GM23248 (cell line): ENCODE measurements around the gene FAM114A1. TPM values are rescaled to one million over a fixed set of nuclear protein-coding genes. Genes with fewer than 3 reads are reported as not detected.

Experiments used
- DNase-seq: peaks from one replicate; pipeline ENCODE4 v3.0.0-alpha.2; 2015
- H2AFZ ChIP-seq: fragments of 200-600 bp; sonication (generic); 2 replicates; pipeline ENCODE4 v1.6.1; 2016; ENCODE audit warnings: antibody characterized with exemption
- H3F3A ChIP-seq: fragments of 200-600 bp; sonication (generic); 2 replicates; pipeline ENCODE4 v1.6.1; 2016; ENCODE audit warnings: mild to moderate bottlenecking, antibody characterized with exemption, mixed run types; ENCODE audit not compliant: insufficient read depth
- H3K27ac ChIP-seq: fragments of 200-600 bp; sonication (generic); 2 replicates; pipeline ENCODE4 v1.5.1; 2016; ENCODE audit warnings: mild to moderate bottlenecking
- H3K27me3 ChIP-seq: fragments of 200-600 bp; sonication (generic); replicated peaks from 2 replicates; pipeline ENCODE4 v1.6.1; 2016; ENCODE audit warnings: mild to moderate bottlenecking; ENCODE audit not compliant: insufficient read depth
- H3K36me3 ChIP-seq: fragments of 200-600 bp; sonication (generic); 2 replicates; pipeline ENCODE4 v1.6.1; 2016; ENCODE audit warnings: low read depth, mild to moderate bottlenecking
- H3K4me1 ChIP-seq: fragments of 200-600 bp; sonication (generic); 2 replicates; pipeline ENCODE4 v1.6.1; 2016; ENCODE audit warnings: mild to moderate bottlenecking; ENCODE audit not compliant: insufficient read depth
- H3K4me2 ChIP-seq: fragments of 200-600 bp; sonication (generic); one replicate; pipeline ENCODE4 v1.6.1; 2016; ENCODE audit warnings: mild to moderate bottlenecking; ENCODE audit not compliant: unreplicated experiment
- H3K4me3 ChIP-seq: fragments of 200-600 bp; sonication (generic); 2 replicates; pipeline ENCODE4 v1.5.1; 2016; ENCODE audit warnings: mild to moderate bottlenecking
- H3K79me2 ChIP-seq: fragments of 200-600 bp; sonication (generic); 2 replicates; pipeline ENCODE4 v1.6.1; 2016; ENCODE audit warnings: mild to moderate bottlenecking; ENCODE audit not compliant: insufficient read depth
- H3K9ac ChIP-seq: fragments of 200-600 bp; sonication (generic); 2 replicates; pipeline ENCODE4 v1.6.1; 2016; ENCODE audit warnings: mild to moderate bottlenecking
- H3K9me2 ChIP-seq: fragments of 200-600 bp; sonication (generic); 2 replicates; pipeline ENCODE4 v1.6.1; 2016; ENCODE audit warnings: mixed run types, mild to moderate bottlenecking, moderate library complexity; ENCODE audit not compliant: insufficient read depth
- H3K9me3 ChIP-seq: fragments of 200-600 bp; sonication (generic); one replicate; pipeline ENCODE4 v1.6.1; 2017; ENCODE audit warnings: low read depth
- H4K20me1 ChIP-seq: fragments of 200-600 bp; sonication (generic); 2 replicates; pipeline ENCODE4 v1.6.0; 2016; ENCODE audit not compliant: insufficient read depth
- EZH2 ChIP-seq: fragments of 200-600 bp; sonication (generic); IDR thresholded peaks from 2 replicates; pipeline ENCODE4 v1.6.1; 2018; ENCODE audit warnings: antibody characterized with exemption, mild to moderate bottlenecking; ENCODE audit not compliant: insufficient read depth, poor library complexity, severe bottlenecking
- EZH2phosphoT487 ChIP-seq: fragments of 200-600 bp; sonication (generic); IDR thresholded peaks from 2 replicates; pipeline ENCODE4 v1.6.1; 2018; ENCODE audit warnings: antibody characterized with exemption, moderate library complexity, mild to moderate bottlenecking, low read depth; ENCODE audit not compliant: insufficient read depth
- WGBS, 2 experiments: methylation state at CpG; one replicate each; pipeline ENCODE4 v1.1.6; 2015 to 2017; ENCODE audit warnings: low lambda C conversion rate in 2 of 2, low coverage in 1 of 2; ENCODE audit errors: missing lambda C conversion rate in 2 of 2; 5-methylcytosine and 5-hydroxymethylcytosine counted together
- in situ Hi-C: fragments of 300-500 bp; cut with MboI; formaldehyde crosslinking; loops from 2 replicates; pipeline ENCODE4 v1.15.0; 2020
- polyA plus RNA-seq: library from polyadenylated mRNA; unstranded; fragments of >200 nt; fragmentation: Nextera tagmentation; extraction: Ambion mirVana; gene quantifications from 2 replicates; pipeline ENCODE4 v1.2.1, GENCODE V29; 2016
- total RNA-seq: library from RNA; depleted of rRNA; stranded (reverse); fragments of >200 nt; shearing (Covaris generic); gene quantifications from 2 replicates; pipeline ENCODE4 v1.2.3, GENCODE V29; 2014

FAM114A1 gene
- total and polyA plus RNA-seq, 2 experiments from 2014 or later = 237 to 318 TPM

DNA sequence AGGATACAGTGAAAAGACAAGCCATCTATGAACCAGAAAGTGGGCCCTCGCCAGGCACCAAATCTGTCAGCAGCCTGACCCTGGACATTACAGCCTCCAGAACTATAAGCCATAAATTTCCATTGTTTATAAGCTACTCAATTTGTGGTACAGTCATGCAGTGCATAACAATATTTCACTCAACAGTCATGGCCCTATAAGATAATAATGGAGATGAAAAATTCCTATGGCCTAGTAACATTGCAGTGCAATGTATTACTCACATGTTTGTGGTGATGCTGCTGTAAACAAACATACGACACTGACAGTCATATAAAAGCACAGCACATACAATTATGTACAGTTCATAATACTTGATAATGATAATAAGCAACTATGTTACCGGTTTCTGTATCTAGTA, 45.9 kb upstream of the FAM114A1 start:
- Histone ChIP-seq H3K4me2 (no peak overlapping the region), H3K4me1 (no peaks in the 10 kb centered on the region), H3K27me3 (peaks cover 21% of the 10 kb centered on the region), H3F3A (no peaks in the 10 kb centered on the region), H3K79me2 (no peaks in the 10 kb centered on the region), H2AFZ (no peak overlapping the region), H4K20me1 (no peaks in the 10 kb centered on the region), H3K9me2 (no peaks in the 10 kb centered on the region), H3K4me3 (no peak overlapping the region), H3K9ac (no peak overlapping the region), H3K36me3 (no peaks in the 10 kb centered on the region), H3K27ac (no peak overlapping the region), H3K9me3 (no peaks in the 10 kb centered on the region)
- in situ Hi-C loops = no loop called here
- TF ChIP-seq EZH2 (no peak), EZH2phosphoT487 (no peak)
- WGBS, 2 experiments = 61 to 74% methylated on average over 3 of the region's 3 CpGs
- DNase-seq = no peak

DNA sequence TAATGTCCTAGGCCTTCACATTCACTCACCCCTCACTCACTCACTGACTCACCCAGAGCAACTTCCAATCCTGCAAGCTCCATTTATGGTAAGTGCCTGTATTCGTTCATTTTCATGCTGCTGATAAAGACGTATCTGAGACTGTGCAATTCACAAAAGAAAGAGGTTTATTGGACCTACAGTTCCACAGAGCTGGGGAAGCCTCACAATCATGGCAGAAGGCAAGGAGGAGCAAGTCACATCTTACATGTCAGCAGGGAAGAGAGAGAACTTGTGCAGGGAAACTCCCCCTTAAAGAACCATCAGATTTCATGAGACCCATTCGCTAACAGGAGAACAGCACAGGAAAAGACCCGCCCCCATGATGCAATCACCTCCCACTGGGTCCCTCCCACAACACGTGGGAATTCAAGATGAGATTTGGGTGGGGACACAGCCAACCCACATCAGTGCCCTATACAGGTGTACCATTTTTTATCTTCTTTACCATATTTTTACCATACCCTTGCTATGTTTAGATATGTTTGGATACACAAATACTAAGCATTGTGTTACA, 44.8 kb upstream of the FAM114A1 start:
- H3K36me3 ChIP-seq = no peaks in the 10 kb centered on the region
- in situ Hi-C loops = no loop called here
- no peak overlapping the region for H3K9ac ChIP-seq
- H3K4me2 ChIP-seq = no peak overlapping the region
- no peaks in the 10 kb centered on the region for H3F3A ChIP-seq
- WGBS, 2 experiments = 51 to 68% methylated on average over 5 of the region's 5 CpGs
- no peak overlapping the region for H2AFZ ChIP-seq
- no peak for DNase-seq
- H3K79me2 ChIP-seq = no peaks in the 10 kb centered on the region
- no peak overlapping the region for H3K4me3 ChIP-seq
- TF ChIP-seq EZH2 = no peak
- no peak for TF ChIP-seq EZH2phosphoT487
- H3K27ac ChIP-seq = no peak overlapping the region
- H3K27me3 ChIP-seq = peaks cover 21% of the 10 kb centered on the region
- no peaks in the 10 kb centered on the region for H3K4me1 ChIP-seq
- no peaks in the 10 kb centered on the region for H3K9me2 ChIP-seq
- H3K9me3 ChIP-seq = no peaks in the 10 kb centered on the region
- H4K20me1 ChIP-seq = no peaks in the 10 kb centered on the region

DNA sequence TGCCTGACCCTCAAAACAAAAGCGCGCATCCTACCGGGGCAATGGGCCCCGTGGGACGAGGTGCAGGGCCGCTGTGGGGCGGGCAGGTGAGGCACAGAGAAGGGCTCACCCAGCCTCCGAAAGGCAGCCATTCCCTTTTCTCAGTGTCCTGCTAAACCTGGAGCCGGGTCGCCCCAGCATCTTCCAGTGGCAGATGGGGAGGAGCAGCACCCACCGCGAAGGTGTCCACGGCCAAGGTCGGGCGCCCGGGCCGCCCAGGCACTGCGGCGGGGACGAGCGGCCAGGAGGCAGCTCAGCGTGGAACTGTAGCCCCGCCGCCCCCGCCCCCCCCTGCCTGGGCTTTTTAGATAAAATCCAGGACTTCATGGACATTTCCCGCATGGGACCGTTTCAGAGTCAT, 43.8 kb upstream of the FAM114A1 start:
- Histone ChIP-seq H2AFZ (no peak overlapping the region), H3K27ac (no peak overlapping the region), H3K9me3 (no peaks in the 10 kb centered on the region), H4K20me1 (no peaks in the 10 kb centered on the region), H3K9me2 (no peaks in the 10 kb centered on the region), H3K4me2 (no peak overlapping the region), H3K27me3 (peaks cover 15% of the 10 kb centered on the region; the same call in 1 of the 2 replicates), H3K9ac (no peak overlapping the region), H3F3A (no peaks in the 10 kb centered on the region), H3K79me2 (no peaks in the 10 kb centered on the region), H3K4me3 (no peak overlapping the region), H3K4me1 (no peaks in the 10 kb centered on the region), H3K36me3 (no peaks in the 10 kb centered on the region)
- in situ Hi-C loops = no loop called here
- DNase-seq = no peak
- no peak for TF ChIP-seq EZH2
- no peak for TF ChIP-seq EZH2phosphoT487
- 77 to 83% methylated on average over 9 to 15 of the region's 27 CpGs for WGBS, 2 experiments

DNA sequence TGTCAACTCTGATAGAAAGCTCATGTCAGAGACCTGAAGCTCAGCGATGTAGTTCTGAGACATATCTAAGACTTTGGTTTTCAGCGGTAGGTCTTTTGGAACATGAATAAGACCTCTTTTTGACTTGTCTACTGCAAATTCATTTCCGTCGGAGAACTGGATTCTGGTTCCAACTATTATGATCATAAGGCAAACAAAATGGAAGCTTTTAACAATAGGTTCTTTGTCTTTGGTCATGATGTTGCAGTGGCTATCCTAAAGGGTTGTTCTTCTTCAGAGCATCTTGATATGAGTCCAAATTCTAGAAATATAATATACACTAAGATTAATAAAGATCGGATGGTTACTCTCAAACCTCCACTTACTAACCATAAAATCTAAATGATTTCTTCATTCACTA, 38.4 kb upstream of the FAM114A1 start:
- Histone ChIP-seq H3K27ac (no peak overlapping the region), H3K4me3 (no peak overlapping the region), H3K4me1 (no peaks in the 10 kb centered on the region), H2AFZ (no peak overlapping the region), H3K79me2 (no peaks in the 10 kb centered on the region), H3K27me3 (0 out of 2 replicates have a peak, but pooled peaks cover under 1% of the 10 kb centered on the region), H3F3A (no peaks in the 10 kb centered on the region), H3K9me3 (peaks cover under 1% of the 10 kb centered on the region), H3K36me3 (no peaks in the 10 kb centered on the region), H3K9me2 (no peaks in the 10 kb centered on the region), H3K4me2 (no peak overlapping the region), H4K20me1 (no peaks in the 10 kb centered on the region), H3K9ac (no peak overlapping the region)
- in situ Hi-C loops = no loop called here
- DNase-seq = no peak
- TF ChIP-seq EZH2 (no peak), EZH2phosphoT487 (no peak)
- WGBS, 2 experiments = 73 to 76% methylated on average over 5 of the region's 5 CpGs

DNA sequence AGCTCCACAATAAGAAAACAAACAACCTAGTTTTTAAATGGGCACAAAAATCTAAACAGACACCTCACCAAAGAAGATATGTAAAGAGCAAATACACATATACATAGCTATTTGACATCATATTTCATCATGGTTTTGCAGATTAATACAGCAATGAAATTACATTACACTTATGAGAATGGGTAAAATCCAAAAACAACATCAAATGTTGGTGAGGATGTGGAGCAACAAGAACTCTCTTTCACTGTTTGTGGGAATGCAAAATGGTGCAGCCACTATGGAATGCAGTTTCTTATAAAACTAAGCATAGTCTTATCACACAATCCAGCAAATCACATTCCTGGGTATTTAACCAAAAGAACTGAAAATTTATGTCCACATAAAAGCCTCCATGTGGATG, 36.0 kb upstream of the FAM114A1 start:
- no peak overlapping the region for H3K9ac ChIP-seq
- no peak for DNase-seq
- no peak overlapping the region for H3K4me2 ChIP-seq
- no peak overlapping the region for H2AFZ ChIP-seq
- peaks cover 15% of the 10 kb centered on the region for H3K27me3 ChIP-seq
- H3F3A ChIP-seq = no peaks in the 10 kb centered on the region
- no peaks in the 10 kb centered on the region for H3K79me2 ChIP-seq
- in situ Hi-C loops = no loop called here
- H3K9me2 ChIP-seq = no peaks in the 10 kb centered on the region
- TF ChIP-seq EZH2 (no peak), EZH2phosphoT487 (no peak)
- no peak overlapping the region for H3K27ac ChIP-seq
- peaks cover 7% of the 10 kb centered on the region for H3K9me3 ChIP-seq
- no peak overlapping the region for H3K4me3 ChIP-seq
- H4K20me1 ChIP-seq = no peaks in the 10 kb centered on the region
- no peaks in the 10 kb centered on the region for H3K4me1 ChIP-seq
- H3K36me3 ChIP-seq = no peaks in the 10 kb centered on the region
